Measurements from ENCODE around the gene MAN1B1.

MAN1B1 gene

GRCh38 chr9:137152844-137153405, 66.1 kb downstream of the MAN1B1 start:
- DNase-seq (ENCODE audit: low read depth in 1 of 2, low spot score in 1 of 2), result no peak
- TF ChIP-seq REST (IDR thresholded peaks at IDR 0.05; ENCODE audit: insufficient replicate concordance, low read depth) (no peak), GABPA (IDR thresholded peaks at IDR 0.05; ENCODE audit: low read depth) (no peak), CTCF (IDR thresholded peaks at IDR 0.05; ENCODE audit: insufficient read depth, low read length) (no peak), SPI1 (IDR thresholded peaks at IDR 0.05; ENCODE audit: borderline replicate concordance, low read depth) (no peak), POLR2AphosphoS5 (IDR thresholded peaks at IDR 0.05; ENCODE audit: low read depth) (no peak)
- no peak overlapping the region for H3K27ac ChIP-seq (replicated peaks)
- peaks cover 18% of the 10 kb centered on the region for H3K27me3 ChIP-seq (ENCODE audit: insufficient read depth, poor library complexity, severe bottlenecking)
- H3K4me3 ChIP-seq (replicated peaks; ENCODE audit: insufficient read depth, low read length), result no peak overlapping the region

- Histone ChIP-seq H3K27ac (replicated peaks) (no peak overlapping the region), H3K27me3 (ENCODE audit: insufficient read depth, poor library complexity, severe bottlenecking) (peaks cover 47% of the 10 kb centered on the region), H3K4me3 (replicated peaks; ENCODE audit: insufficient read depth, low read length) (no peak overlapping the region)
- no peak for TF ChIP-seq REST (IDR thresholded peaks at IDR 0.05; ENCODE audit: insufficient replicate concordance, low read depth)
- no peak for TF ChIP-seq SPI1 (IDR thresholded peaks at IDR 0.05; ENCODE audit: borderline replicate concordance, low read depth)
- TF ChIP-seq GABPA (IDR thresholded peaks at IDR 0.05; ENCODE audit: low read depth), result no peak
- no peak for TF ChIP-seq POLR2AphosphoS5 (IDR thresholded peaks at IDR 0.05; ENCODE audit: low read depth)
- no peak for TF ChIP-seq CTCF (IDR thresholded peaks at IDR 0.05; ENCODE audit: insufficient read depth, low read length)
- DNase-seq (ENCODE audit: low read depth in 1 of 2, low spot score in 1 of 2), result no peak
These were observed 70.0 kb downstream of the MAN1B1 start for GRCh38 chr9:137156567-137157375.

- no peak for TF ChIP-seq REST (IDR thresholded peaks at IDR 0.05; ENCODE audit: insufficient replicate concordance, low read depth)
- no peak for TF ChIP-seq GABPA (IDR thresholded peaks at IDR 0.05; ENCODE audit: low read depth)
- no peak for TF ChIP-seq CTCF (IDR thresholded peaks at IDR 0.05; ENCODE audit: insufficient read depth, low read length)
- TF ChIP-seq SPI1 (IDR thresholded peaks at IDR 0.05; ENCODE audit: borderline replicate concordance, low read depth), result no peak
- TF ChIP-seq POLR2AphosphoS5 (IDR thresholded peaks at IDR 0.05; ENCODE audit: low read depth), result peak; percentile 45; the same call in 1 of the 2 replicates
- no peak for DNase-seq (ENCODE audit: low read depth in 1 of 2, low spot score in 1 of 2)
- H3K27me3 ChIP-seq (ENCODE audit: insufficient read depth, poor library complexity, severe bottlenecking), result peaks cover 54% of the 10 kb centered on the region
- H3K27ac ChIP-seq (replicated peaks), result no peak overlapping the region
- no peak overlapping the region for H3K4me3 ChIP-seq (replicated peaks; ENCODE audit: insufficient read depth, low read length)
These were observed 71.0 kb downstream of the MAN1B1 start for GRCh38 chr9:137157618-137158415.
